ENCODE measurements around the gene OLFML2B. TPM values are rescaled to one million over a fixed set of nuclear protein-coding genes. Genes with fewer than 3 reads are reported as not detected.

The OLFML2B gene
- total RNA-seq, 4 donors from 2014 or later, result 0.70 to 2.5 (median 1.9) TPM

GRCh38 chr1:161998811-161999210 is 24.9 kb downstream of the OLFML2B start:
- Histone ChIP-seq H3K36me3 (no peaks in the 10 kb centered on the region), H3K27me3 (no peaks in the 10 kb centered on the region), H3K9me3 (no peaks in the 10 kb centered on the region), H3K27ac (no peak overlapping the region), H3K4me3 (no peak overlapping the region), H3K4me1 (no peaks in the 10 kb centered on the region)
- DNase-seq, result no peak
- no peak for TF ChIP-seq CTCF (IDR thresholded peaks at IDR 0.05)
- TF ChIP-seq POLR2A (IDR thresholded peaks at IDR 0.05), result no peak

GRCh38 chr1:161997152-161997551 is 26.5 kb downstream of the OLFML2B start:
- Histone ChIP-seq H3K27me3 (no peaks in the 10 kb centered on the region), H3K4me1 (no peaks in the 10 kb centered on the region), H3K9me3 (no peaks in the 10 kb centered on the region), H3K36me3 (no peaks in the 10 kb centered on the region), H3K4me3 (no peak overlapping the region), H3K27ac (no peak overlapping the region)
- no peak for DNase-seq
- TF ChIP-seq POLR2A (IDR thresholded peaks at IDR 0.05) (no peak), CTCF (IDR thresholded peaks at IDR 0.05) (no peak)

GRCh38 chr1:161994175-161994668 is 29.4 kb downstream of the OLFML2B start:
- TF ChIP-seq POLR2A (IDR thresholded peaks at IDR 0.05) (no peak), CTCF (IDR thresholded peaks at IDR 0.05) (no peak)
- Histone ChIP-seq H3K27ac (no peak overlapping the region), H3K4me3 (no peak overlapping the region), H3K36me3 (no peaks in the 10 kb centered on the region), H3K27me3 (no peaks in the 10 kb centered on the region), H3K4me1 (no peaks in the 10 kb centered on the region), H3K9me3 (no peaks in the 10 kb centered on the region)
- DNase-seq, result no peak

GRCh38 chr1:161993576-161993975 is 30.1 kb downstream of the OLFML2B start:
- no peak overlapping the region for H3K27ac ChIP-seq
- H3K9me3 ChIP-seq, result no peaks in the 10 kb centered on the region
- H3K4me1 ChIP-seq, result no peaks in the 10 kb centered on the region
- no peaks in the 10 kb centered on the region for H3K36me3 ChIP-seq
- TF ChIP-seq POLR2A (IDR thresholded peaks at IDR 0.05) (no peak), CTCF (IDR thresholded peaks at IDR 0.05) (no peak)
- no peak overlapping the region for H3K4me3 ChIP-seq
- no peaks in the 10 kb centered on the region for H3K27me3 ChIP-seq
- no peak for DNase-seq

- TF ChIP-seq CTCF (IDR thresholded peaks at IDR 0.05), result no peak
- TF ChIP-seq POLR2A (IDR thresholded peaks at IDR 0.05), result no peak
- Histone ChIP-seq H3K27ac (no peak overlapping the region), H3K4me3 (no peak overlapping the region), H3K36me3 (no peaks in the 10 kb centered on the region), H3K9me3 (no peaks in the 10 kb centered on the region), H3K27me3 (no peaks in the 10 kb centered on the region), H3K4me1 (no peaks in the 10 kb centered on the region)
- DNase-seq, result no peak
Measured at GRCh38 chr1:161989786-161990185, 33.9 kb downstream of the OLFML2B start.

- Histone ChIP-seq H3K4me1 (no peaks in the 10 kb centered on the region), H3K27me3 (no peaks in the 10 kb centered on the region), H3K36me3 (no peaks in the 10 kb centered on the region), H3K9me3 (no peaks in the 10 kb centered on the region), H3K4me3 (no peak overlapping the region), H3K27ac (no peak overlapping the region)
- TF ChIP-seq POLR2A (IDR thresholded peaks at IDR 0.05) (no peak), CTCF (IDR thresholded peaks at IDR 0.05) (no peak)
- DNase-seq, result no peak
Measured at GRCh38 chr1:161989108-161989507, 34.6 kb downstream of the OLFML2B start.

Data from Peyer's patch (tissue), 4 donors.